Hepatocyte (in vitro differentiated cells): ENCODE results near the gene PRORP.

Experiments
- CTCF ChIP-seq: fragments of 200-600 bp; sonication (generic); IDR thresholded peaks from 2 replicates; pipeline ENCODE4 v1.5.1; 2016; ENCODE audit warnings: antibody characterized with exemption, mild to moderate bottlenecking; ENCODE audit not compliant: poor library complexity
- EZH2 ChIP-seq: fragments of 200-600 bp; sonication (generic); IDR thresholded peaks from 2 replicates; pipeline ENCODE4 v1.6.1; 2016; ENCODE audit warnings: antibody characterized with exemption, mild to moderate bottlenecking, borderline replicate concordance
- EZH2phosphoT487 ChIP-seq: fragments of 200-600 bp; sonication (generic); IDR thresholded peaks from one replicate; pipeline ENCODE4 v1.6.1; 2018; ENCODE audit warnings: antibody characterized with exemption, mild to moderate bottlenecking, low read depth, moderate library complexity; ENCODE audit not compliant: unreplicated experiment, severe bottlenecking

GRCh38 chr14:35085441-35085840, 36.9 kb upstream of the PRORP start:
- TF ChIP-seq EZH2 (no peak), CTCF (no peak), EZH2phosphoT487 (no peak)
